Right cardiac atrium (tissue), 5 donors: Measurements from ENCODE around the gene CCSER1. TPM values are rescaled to one million over a fixed set of nuclear protein-coding genes. Genes with fewer than 3 reads are reported as not detected.
"Not testable (repeated sequence)": the region's sequence is repeated elsewhere in the genome, so short reads cannot be mapped to it uniquely, and the experiment has no call there.

Experiments used
- ATAC-seq, 2 donors: fragments of 200-7000 bp; cut with Tn5 transposase; one replicate each; pipeline versions ENCODE4 v1.8.0 to v1.9.1; 2020; ENCODE audit warnings: moderate library complexity in 2 of 2, mild to moderate bottlenecking in 1 of 2
- DNase-seq, 3 donors: peaks; one replicate each; pipeline ENCODE4 v3.0.0-alpha.2; 2020
- H3K27ac ChIP-seq: one replicate; pipeline ENCODE4 v1.5.1; 2013; ENCODE audit warnings: mild to moderate bottlenecking, low read length, control low read depth, moderate library complexity
- H3K27me3 ChIP-seq: one replicate; pipeline ENCODE4 v1.6.1; 2013; ENCODE audit not compliant: control insufficient read depth, insufficient read depth
- H3K4me1 ChIP-seq: one replicate; pipeline ENCODE4 v1.6.1; 2013; ENCODE audit warnings: low read length; ENCODE audit not compliant: control insufficient read depth, insufficient read depth
- H3K4me3 ChIP-seq: one replicate; pipeline ENCODE4 v1.5.1; 2013; ENCODE audit warnings: low read length, control low read depth
- H3K9me3 ChIP-seq: one replicate; pipeline ENCODE4 v1.6.1; 2013; ENCODE audit warnings: low read length; ENCODE audit not compliant: control insufficient read depth
- WGBS: extraction: QIAGEN DNeasy Blood & Tissue Kit; methylation state at CpG from one replicate; pipeline ENCODE4 v1.1.7; 2013; 5-methylcytosine and 5-hydroxymethylcytosine counted together
- intact Hi-C, 4 donors: fragments of 100-400 bp; cut with DNase I; formaldehyde crosslinking; loops; one replicate each; pipeline versions ENCODE4 v1.11.0 to v1.14.0; 2022 to 2023
- polyA plus RNA-seq: library from polyadenylated mRNA; stranded (reverse); fragments of 200-250 nt; gene quantifications from one replicate; pipeline ENCODE4 v1.2.3, GENCODE V29; 2013
- total RNA-seq, 4 donors: library from RNA; stranded (reverse); fragmentation: NEBNext Ultra II Directional; extraction: Animal tissue kit (Norgen Biotek cat#: 25700); gene quantifications; one replicate each; pipeline ENCODE4 v1.2.1, GENCODE V29; 2021
- donor health status: healthy with polysubstance abuse.
- donor health status: DM: no; HTN: yes; CAD: no.
- donor health status: DM: no; HTN: no; CAD: no.
- donor health status: DM: no; HTN: yes; CAD: no; lungs with severe emphysema.
- donor health status: DM: yes; HTN: yes; CAD: no.

CCSER1 gene
- total and polyA plus RNA-seq, 5 donors = 2.7 to 12.9 (median 10.4) TPM

DNA sequence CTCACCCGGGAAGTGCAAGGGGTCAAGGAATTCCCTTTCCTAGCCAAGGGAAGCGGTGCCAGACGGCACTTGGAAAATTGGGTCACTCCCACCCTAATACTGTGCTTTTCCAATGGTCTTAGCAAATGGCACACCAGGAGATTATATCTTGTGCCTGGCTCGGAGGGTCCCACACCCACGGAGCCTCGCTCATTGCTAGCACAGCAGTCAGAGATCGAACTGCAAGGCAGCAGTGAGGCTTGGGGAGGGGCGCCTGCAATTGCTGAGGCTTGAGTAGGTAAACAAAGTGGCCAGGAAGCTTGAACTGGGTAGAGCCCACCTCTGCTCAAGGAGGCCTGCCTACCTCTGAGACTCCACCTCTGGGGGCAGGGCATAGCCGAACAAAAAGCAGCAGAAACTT is 1335.4 kb downstream of the CCSER1 start:
- H3K27me3 ChIP-seq, H3K4me1 ChIP-seq, ATAC-seq, intact Hi-C loops, H3K27ac ChIP-seq, H3K9me3 ChIP-seq, H3K4me3 ChIP-seq: not testable (repeated sequence)
- DNase-seq = peak in 2 of 3 donors; percentile 16 to 22
- WGBS = 84% methylated on average over 9 of the region's 9 CpGs

- Histone ChIP-seq H3K4me1 (no peaks in the 10 kb centered on the region), H3K27me3 (no peaks in the 10 kb centered on the region), H3K9me3 (no peaks in the 10 kb centered on the region), H3K4me3 (no peak overlapping the region), H3K27ac (no peak overlapping the region)
- 78% methylated on average over 2 of the region's 2 CpGs for WGBS
- no peak for ATAC-seq
- no peak for DNase-seq
- intact Hi-C loops = no loop called here
Observed at GRCh38 chr4:91470671-91471070, 1343.5 kb downstream of the CCSER1 start.

DNA sequence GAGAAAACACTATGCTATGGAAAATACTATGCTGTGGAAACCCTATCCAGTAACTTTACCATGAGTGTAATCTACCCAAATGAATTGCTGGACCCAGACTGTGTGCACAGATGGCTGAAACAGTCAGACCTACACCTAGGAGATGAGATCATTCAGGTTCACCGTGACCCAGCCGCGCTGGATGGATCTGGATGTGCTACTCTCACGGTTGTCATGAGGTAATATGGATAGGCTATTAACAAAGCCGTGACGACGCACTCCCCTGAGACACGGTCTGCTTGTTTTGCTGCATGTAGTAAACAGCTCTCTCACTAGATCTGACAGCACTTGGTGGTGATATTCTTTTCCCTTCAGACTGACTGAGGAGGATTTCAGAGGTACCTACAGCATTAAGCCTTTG is 1344.1 kb downstream of the CCSER1 start:
- Histone ChIP-seq H3K27ac (no peak overlapping the region), H3K4me3 (no peak overlapping the region), H3K4me1 (no peaks in the 10 kb centered on the region), H3K9me3 (no peaks in the 10 kb centered on the region), H3K27me3 (no peaks in the 10 kb centered on the region)
- WGBS = 91% methylated on average over 8 of the region's 8 CpGs
- intact Hi-C loops = no loop called here
- ATAC-seq = no peak
- peak in 1 of 3 donors; percentile 38 for DNase-seq

- Histone ChIP-seq H3K27me3 (no peaks in the 10 kb centered on the region), H3K4me1 (no peaks in the 10 kb centered on the region), H3K9me3 (no peaks in the 10 kb centered on the region), H3K4me3 (no peak overlapping the region), H3K27ac (no peak overlapping the region)
- DNase-seq (no peak), ATAC-seq (no peak)
- WGBS = 38% methylated on average over 4 of the region's 4 CpGs
- intact Hi-C loops = no loop called here
Observed at GRCh38 chr4:91472046-91472445, 1344.9 kb downstream of the CCSER1 start.

GRCh38 chr4:91485415-91485814 is 1358.2 kb downstream of the CCSER1 start:
- H3K4me1 ChIP-seq = no peaks in the 10 kb centered on the region
- ATAC-seq (no peak), DNase-seq (no peak)
- intact Hi-C loops = no loop called here
- 74% methylated on average over 1 of the region's 1 CpG for WGBS
- no peak overlapping the region for H3K4me3 ChIP-seq
- no peaks in the 10 kb centered on the region for H3K9me3 ChIP-seq
- H3K27me3 ChIP-seq = no peaks in the 10 kb centered on the region
- no peak overlapping the region for H3K27ac ChIP-seq

DNA sequence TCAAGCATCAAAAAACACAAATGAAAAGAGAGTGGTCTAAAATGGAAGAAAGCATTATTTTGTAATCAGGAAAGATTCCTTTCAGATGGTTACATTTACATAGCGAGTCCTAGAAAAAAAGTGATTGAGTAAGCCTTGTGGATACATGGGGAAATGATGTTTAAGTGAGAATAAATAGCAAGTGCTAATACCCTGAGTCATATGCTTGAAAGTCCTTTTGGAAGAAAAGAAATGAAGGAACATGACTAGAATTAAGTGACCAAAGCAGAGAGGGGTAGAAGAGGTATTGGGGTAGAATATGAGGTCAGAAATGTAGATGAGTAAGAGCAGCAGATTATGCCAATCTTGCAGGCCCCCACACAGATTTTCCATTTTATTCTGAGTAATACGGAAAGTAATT is 1361.8 kb downstream of the CCSER1 start:
- WGBS = 78% methylated on average over 2 of the region's 2 CpGs
- Histone ChIP-seq H3K4me3 (no peak overlapping the region), H3K27ac (no peak overlapping the region), H3K9me3 (no peaks in the 10 kb centered on the region), H3K4me1 (no peaks in the 10 kb centered on the region), H3K27me3 (no peaks in the 10 kb centered on the region)
- intact Hi-C loops = no loop called here
- no peak for DNase-seq
- ATAC-seq = no peak

DNA sequence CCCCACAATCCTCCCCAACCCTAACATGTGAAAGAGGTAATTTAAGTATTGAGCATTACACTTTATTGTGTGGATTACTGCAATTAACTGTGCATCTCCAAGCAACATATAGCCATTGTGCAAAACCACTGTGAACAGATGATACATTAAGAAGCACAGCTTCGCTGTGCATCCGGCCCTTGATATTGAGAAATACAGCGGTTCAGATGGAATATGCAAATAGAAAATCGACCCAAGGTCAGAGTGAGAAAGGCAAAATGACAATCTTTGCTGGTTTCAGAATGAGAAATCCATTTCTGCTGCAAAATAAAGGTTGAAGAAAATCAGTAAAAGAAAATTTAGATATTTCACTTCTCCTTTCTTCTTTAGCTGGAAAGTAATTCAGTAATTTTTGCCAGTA is 1370.7 kb downstream of the CCSER1 start:
- intact Hi-C loops = no loop called here

GRCh38 chr4:91502365-91502764 is 1375.2 kb downstream of the CCSER1 start:
- ATAC-seq (no peak), DNase-seq (no peak)
- Histone ChIP-seq H3K27ac (no peak overlapping the region), H3K27me3 (no peaks in the 10 kb centered on the region), H3K9me3 (no peaks in the 10 kb centered on the region), H3K4me3 (no peak overlapping the region), H3K4me1 (no peaks in the 10 kb centered on the region)
- intact Hi-C loops = no loop called here

More for the DNA sequence above, 1370.7 kb downstream of the CCSER1 start:
- Histone ChIP-seq H3K4me1 (no peaks in the 10 kb centered on the region), H3K4me3 (no peak overlapping the region), H3K27ac (no peak overlapping the region), H3K9me3 (no peaks in the 10 kb centered on the region), H3K27me3 (no peaks in the 10 kb centered on the region)
- ATAC-seq (no peak), DNase-seq (no peak)
- WGBS = 81% methylated on average over 4 of the region's 4 CpGs

- intact Hi-C loops = no loop called here
- Histone ChIP-seq H3K9me3 (no peaks in the 10 kb centered on the region), H3K4me3 (no peak overlapping the region), H3K27ac (no peak overlapping the region), H3K4me1 (no peaks in the 10 kb centered on the region), H3K27me3 (no peaks in the 10 kb centered on the region)
- DNase-seq (no peak), ATAC-seq (no peak)
Observed at GRCh38 chr4:91513326-91513725, 1386.1 kb downstream of the CCSER1 start.

DNA sequence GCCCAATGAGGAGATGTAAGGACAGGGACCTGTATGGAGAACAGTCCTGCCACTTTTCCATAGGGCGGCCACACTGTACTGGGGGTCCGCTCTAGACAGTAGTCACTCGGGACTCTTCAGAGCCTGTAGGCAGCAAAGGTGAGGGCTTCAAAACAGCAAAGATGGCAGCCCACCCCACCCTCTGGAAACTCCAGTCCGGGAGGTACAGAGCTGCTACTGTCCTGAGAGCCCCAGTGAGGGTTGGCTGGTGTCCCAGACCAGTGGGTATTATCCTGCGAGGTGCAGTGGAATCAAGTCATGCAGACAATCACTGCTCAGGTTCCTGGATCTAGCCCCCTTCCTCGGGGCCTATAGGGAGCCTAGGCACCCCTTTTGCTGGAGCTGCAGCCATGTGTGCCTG is 1392.0 kb downstream of the CCSER1 start:
- no peak overlapping the region for H3K4me3 ChIP-seq
- ATAC-seq = peak in 1 of 2 donors; percentile 19
- WGBS = 88% methylated on average over 6 of the region's 6 CpGs
- H3K27me3 ChIP-seq = no peaks in the 10 kb centered on the region
- H3K9me3 ChIP-seq = no peaks in the 10 kb centered on the region
- intact Hi-C loops = no loop called here
- H3K4me1 ChIP-seq = no peaks in the 10 kb centered on the region
- DNase-seq = no peak
- no peak overlapping the region for H3K27ac ChIP-seq

DNA sequence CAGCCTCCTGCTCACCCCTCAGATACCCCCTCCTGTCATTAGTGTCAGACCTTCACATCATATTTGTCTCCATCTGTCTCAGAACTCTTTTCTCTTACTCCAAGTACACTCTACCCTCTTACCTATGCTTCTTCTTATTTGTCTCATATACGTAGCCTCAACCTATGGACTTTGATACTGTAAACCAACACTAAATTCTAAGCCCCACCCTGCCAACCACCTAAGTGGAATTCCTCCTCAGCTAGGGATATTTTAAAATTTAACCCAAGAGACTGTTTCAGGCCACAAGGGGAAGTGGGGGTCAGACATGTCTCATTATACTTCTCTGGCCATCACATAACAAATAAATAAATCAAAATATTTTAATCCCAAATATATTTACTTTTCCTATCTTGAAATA is 1398.4 kb downstream of the CCSER1 start:
- 83% methylated on average over 1 of the region's 1 CpG for WGBS
- intact Hi-C loops = no loop called here
- DNase-seq (no peak), ATAC-seq (no peak)
- H3K27me3 ChIP-seq = no peaks in the 10 kb centered on the region
- H3K4me1 ChIP-seq = no peaks in the 10 kb centered on the region
- H3K4me3 ChIP-seq = no peak overlapping the region
- no peaks in the 10 kb centered on the region for H3K9me3 ChIP-seq
- H3K27ac ChIP-seq = no peak overlapping the region

DNA sequence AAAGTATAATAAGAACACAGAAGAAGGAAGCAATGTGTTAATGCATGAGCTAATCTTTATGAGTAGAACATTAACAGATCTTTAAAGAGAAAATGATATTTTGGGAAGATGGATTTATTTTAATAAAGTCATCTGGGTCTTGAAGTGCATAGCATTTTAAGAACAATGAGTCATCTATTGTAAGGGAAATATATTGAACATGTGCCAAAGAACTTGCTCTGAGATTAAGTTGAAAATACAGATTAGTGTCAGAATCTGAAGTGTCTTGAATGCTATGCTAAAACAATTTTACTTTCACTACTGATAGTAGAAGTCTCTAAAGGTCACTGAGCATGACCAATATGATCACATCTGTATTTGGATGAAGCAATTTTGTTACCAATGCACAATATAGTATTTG is 1399.9 kb downstream of the CCSER1 start:
- Histone ChIP-seq H3K27me3 (no peaks in the 10 kb centered on the region), H3K4me1 (no peaks in the 10 kb centered on the region), H3K4me3 (no peak overlapping the region), H3K9me3 (no peaks in the 10 kb centered on the region), H3K27ac (no peak overlapping the region)
- DNase-seq (no peak), ATAC-seq (no peak)
- intact Hi-C loops = no loop called here
